Cardiac muscle cell (in vitro differentiated cells and primary cell): ENCODE results near the gene PGGHG. TPM values are rescaled to one million over a fixed set of nuclear protein-coding genes. Genes with fewer than 3 reads are reported as not detected.

Experiments used
- DNase-seq, 2 donors: peaks; one replicate each; pipeline versions ENCODE4 v3.0.0 to v3.0.0-alpha.2; 2010 to 2017; ENCODE audit warnings: low read depth in 1 of 2, low spot score in 1 of 2
- H3K27ac ChIP-seq: fragments of 200-600 bp; sonication (generic); 2 replicates; pipeline ENCODE4 v1.5.1; 2016
- H3K27me3 ChIP-seq: fragments of 200-600 bp; sonication (generic); 2 replicates; pipeline ENCODE4 v1.6.0; 2016; ENCODE audit warnings: control low read depth
- H3K36me3 ChIP-seq: fragments of 200-600 bp; sonication (generic); 2 replicates; pipeline ENCODE4 v1.5.1; 2016; ENCODE audit warnings: control low read depth
- H3K4me1 ChIP-seq: fragments of 200-600 bp; sonication (generic); 2 replicates; pipeline ENCODE4 v1.8.1; 2017; ENCODE audit warnings: low read depth, mild to moderate bottlenecking, mixed run types
- H3K4me3 ChIP-seq: fragments of 200-600 bp; sonication (generic); 2 replicates; pipeline ENCODE4 v1.5.1; 2016; ENCODE audit warnings: mild to moderate bottlenecking
- H3K9me3 ChIP-seq: fragments of 200-600 bp; sonication (generic); 2 replicates; pipeline ENCODE4 v1.5.1; 2017; ENCODE audit warnings: low read depth, mild to moderate bottlenecking, control low read depth
- polyA plus RNA-seq: library from polyadenylated mRNA; unstranded; fragments of >200 nt; fragmentation: Nextera tagmentation; extraction: Ambion mirVana; gene quantifications from 2 replicates; pipeline ENCODE4 v1.2.1, GENCODE V29; 2016
- total RNA-seq: library from RNA; depleted of rRNA; stranded (reverse); fragments of >200 nt; gene quantifications from 2 replicates; pipeline ENCODE4 v1.2.3, GENCODE V29; 2016
- TF ChIP-seq, protein P1 (sequence below): IDR thresholded peaks from 2 replicates; pipeline ENCODE4 v1.5.1; 2012; ENCODE audit warnings: low read depth, mild to moderate bottlenecking, low read length

Gene PGGHG
- total and polyA plus RNA-seq, 2 experiments from 2014 or later, result 33.1 to 88.7 TPM

DNA sequence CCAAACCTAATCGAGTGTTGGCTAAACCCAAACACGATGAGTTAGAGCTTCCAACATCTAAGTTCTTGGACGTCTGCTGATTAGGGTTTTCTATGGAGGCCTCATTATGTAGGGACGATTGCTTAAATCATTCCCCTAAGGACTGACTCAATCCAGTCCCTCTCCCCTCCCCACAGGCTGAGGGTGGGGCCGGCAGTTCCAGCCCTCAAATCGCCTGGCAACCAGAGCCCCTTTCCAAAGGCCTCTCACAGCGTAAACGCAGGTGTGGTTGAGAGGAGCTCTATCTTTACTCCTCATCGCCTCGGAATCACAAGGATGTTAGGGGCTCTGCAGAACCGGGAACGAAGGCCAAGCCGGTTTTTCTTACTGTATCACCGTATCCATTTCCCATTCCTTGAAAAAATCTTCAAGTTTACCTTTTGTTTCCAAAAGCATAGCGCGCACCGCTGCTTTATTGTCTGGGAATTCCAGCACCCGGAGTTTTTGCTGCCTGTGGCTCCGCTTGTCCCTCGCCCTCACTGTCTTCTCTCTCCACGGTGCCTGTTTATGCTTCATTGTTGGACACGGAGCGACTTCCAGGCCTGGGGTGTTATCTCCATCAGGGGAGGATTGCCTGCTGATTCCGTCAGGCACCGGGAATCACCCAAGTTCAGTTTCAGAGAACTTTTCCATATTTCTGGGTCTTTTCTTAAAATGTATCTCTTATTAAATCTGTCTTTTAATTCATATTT is 45.5 kb downstream of the PGGHG start:
- Histone ChIP-seq H3K27ac (peak overlapping the region; percentile 54), H3K9me3 (no peaks in the 10 kb centered on the region), H3K27me3 (no peaks in the 10 kb centered on the region), H3K36me3 (no peaks in the 10 kb centered on the region), H3K4me1 (peaks cover 21% of the 10 kb centered on the region), H3K4me3 (no peak overlapping the region)
- TF ChIP-seq, protein P1, sequence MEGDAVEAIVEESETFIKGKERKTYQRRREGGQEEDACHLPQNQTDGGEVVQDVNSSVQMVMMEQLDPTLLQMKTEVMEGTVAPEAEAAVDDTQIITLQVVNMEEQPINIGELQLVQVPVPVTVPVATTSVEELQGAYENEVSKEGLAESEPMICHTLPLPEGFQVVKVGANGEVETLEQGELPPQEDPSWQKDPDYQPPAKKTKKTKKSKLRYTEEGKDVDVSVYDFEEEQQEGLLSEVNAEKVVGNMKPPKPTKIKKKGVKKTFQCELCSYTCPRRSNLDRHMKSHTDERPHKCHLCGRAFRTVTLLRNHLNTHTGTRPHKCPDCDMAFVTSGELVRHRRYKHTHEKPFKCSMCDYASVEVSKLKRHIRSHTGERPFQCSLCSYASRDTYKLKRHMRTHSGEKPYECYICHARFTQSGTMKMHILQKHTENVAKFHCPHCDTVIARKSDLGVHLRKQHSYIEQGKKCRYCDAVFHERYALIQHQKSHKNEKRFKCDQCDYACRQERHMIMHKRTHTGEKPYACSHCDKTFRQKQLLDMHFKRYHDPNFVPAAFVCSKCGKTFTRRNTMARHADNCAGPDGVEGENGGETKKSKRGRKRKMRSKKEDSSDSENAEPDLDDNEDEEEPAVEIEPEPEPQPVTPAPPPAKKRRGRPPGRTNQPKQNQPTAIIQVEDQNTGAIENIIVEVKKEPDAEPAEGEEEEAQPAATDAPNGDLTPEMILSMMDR, result no peak
- DNase-seq, result peak; percentile 39 to 87

DNA sequence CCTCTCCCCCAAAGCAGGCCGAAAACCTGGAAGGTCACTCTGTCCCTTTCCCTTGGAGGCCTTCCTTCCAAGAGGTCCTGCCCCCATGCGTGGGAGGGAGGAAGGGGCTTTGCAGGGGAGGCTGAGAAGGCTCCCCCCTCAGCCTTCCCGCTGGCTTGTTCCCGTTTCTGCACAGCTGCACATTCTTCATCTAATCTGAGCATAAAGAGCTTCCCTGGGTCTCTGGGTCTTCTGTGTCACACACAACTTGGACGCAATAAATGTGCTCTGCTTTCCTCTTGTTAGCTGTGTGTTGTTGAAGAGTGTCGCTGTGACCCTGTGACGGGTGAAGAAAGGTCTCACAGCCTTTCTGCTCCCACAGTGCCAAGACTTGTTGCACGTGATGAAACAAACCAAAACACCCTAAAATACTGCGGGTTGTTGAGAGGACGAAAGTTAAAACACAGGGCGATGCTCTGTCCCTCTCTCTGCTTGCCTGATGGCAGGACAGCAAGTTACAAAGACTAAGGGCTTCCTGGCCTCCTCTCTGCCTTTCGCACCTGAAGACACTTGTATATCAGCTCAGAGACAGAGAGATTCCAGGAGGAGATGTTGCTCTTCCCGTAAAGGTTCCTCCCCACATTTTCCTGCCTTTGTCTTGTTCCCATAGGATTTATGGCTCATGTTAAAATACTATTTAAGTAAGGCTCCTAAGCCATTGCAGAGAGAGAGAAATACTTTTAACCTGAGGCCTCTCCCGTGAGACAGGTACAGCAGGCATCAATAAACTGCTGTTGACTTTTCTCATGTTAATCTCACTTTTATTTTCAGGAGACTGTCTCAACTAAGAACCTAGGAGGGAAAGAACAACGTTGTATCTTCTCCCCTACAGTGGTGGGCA is 47.1 kb downstream of the PGGHG start:
- no peaks in the 10 kb centered on the region for H3K9me3 ChIP-seq

DNA sequence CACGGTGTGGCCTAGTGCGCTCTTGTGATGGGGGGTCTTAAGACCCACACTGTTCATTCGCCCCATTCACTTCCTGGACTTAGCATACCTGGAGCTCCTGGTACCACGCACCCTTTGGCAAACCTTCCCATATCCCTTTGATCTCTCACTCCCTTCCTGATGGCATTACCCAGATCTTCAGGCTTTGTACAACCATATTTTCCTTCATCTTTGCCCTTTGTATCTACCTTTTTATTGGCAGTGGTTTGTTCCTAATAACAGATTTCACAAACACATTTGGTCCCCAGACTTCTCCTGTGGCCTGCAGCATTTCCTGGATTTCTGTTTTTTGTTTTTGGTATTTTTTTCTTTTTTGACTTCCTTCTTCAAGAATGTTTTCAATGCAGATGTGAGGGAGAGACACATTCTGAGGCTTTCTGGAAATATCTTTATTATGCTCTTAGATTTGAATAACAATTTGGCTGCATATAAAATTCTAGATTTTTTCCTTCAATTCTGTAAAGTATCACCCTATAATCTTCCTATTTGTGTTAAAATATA is 47.8 kb downstream of the PGGHG start:
- DNase-seq, result no peak
- H3K9me3 ChIP-seq, result no peaks in the 10 kb centered on the region
- H3K36me3 ChIP-seq, result no peaks in the 10 kb centered on the region
- no peak overlapping the region for H3K4me3 ChIP-seq
- H3K27ac ChIP-seq, result peak overlapping the region; percentile 77
- H3K4me1 ChIP-seq, result peaks cover 21% of the 10 kb centered on the region
- TF ChIP-seq, protein P1, result no peak
- no peaks in the 10 kb centered on the region for H3K27me3 ChIP-seq

More for the DNA sequence above, 47.1 kb downstream of the PGGHG start:
- no peaks in the 10 kb centered on the region for H3K27me3 ChIP-seq
- no peak overlapping the region for H3K4me3 ChIP-seq
- peaks cover 21% of the 10 kb centered on the region for H3K4me1 ChIP-seq
- H3K36me3 ChIP-seq, result no peaks in the 10 kb centered on the region
- DNase-seq, result peak in 1 of 2 donors; percentile 76
- peak overlapping the region; percentile 77 for H3K27ac ChIP-seq
- TF ChIP-seq, protein P1, result no peak

DNA sequence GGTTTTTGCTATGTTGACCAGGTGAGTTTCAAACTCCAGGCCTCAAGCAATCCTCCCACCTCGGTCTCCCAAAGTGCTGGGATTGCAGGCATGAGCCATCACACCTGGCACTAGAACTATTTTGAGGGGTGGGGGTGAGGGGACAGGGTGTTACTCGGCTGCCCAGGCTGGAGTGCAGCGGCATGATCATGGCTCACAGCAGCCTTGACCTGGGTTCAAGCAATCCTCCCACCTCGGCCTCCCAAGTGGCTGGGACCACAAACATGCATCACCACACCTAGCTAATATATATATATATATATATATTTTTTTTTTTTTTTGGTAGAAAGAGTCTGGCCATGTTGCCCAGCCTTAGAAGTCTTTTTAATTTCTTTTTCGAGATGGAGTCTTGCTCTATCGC is 48.8 kb downstream of the PGGHG start:
- H3K4me1 ChIP-seq, result peaks cover 21% of the 10 kb centered on the region
- no peak overlapping the region for H3K4me3 ChIP-seq
- TF ChIP-seq, protein P1, result no peak

DNA sequence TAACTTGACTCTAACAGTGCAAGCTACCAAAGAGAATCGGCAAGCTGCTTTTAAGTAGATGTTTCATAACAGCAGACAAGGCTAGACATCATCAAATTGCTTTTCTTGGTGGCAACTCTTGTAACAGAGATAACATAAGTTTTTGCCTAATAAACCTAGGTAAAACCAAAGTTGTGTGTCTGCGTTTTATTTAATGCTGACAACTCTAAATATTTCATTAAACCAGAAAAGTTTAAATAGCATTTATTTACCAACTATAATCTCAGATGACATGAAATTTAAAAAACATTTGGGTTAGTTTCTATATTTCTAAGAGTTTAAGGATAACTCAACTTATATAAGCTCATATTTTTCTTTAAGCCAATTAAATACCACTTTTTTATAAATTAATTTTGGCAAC is 51.0 kb downstream of the PGGHG start:
- H3K4me1 ChIP-seq, result peaks cover 9% of the 10 kb centered on the region

More for the DNA sequence above, 48.8 kb downstream of the PGGHG start:
- H3K36me3 ChIP-seq, result no peaks in the 10 kb centered on the region
- H3K27ac ChIP-seq, result no peak overlapping the region
- no peaks in the 10 kb centered on the region for H3K9me3 ChIP-seq
- no peaks in the 10 kb centered on the region for H3K27me3 ChIP-seq
- DNase-seq, result no peak

More for the DNA sequence above, 51.0 kb downstream of the PGGHG start:
- no peak for DNase-seq
- Histone ChIP-seq H3K27ac (no peak overlapping the region), H3K9me3 (no peaks in the 10 kb centered on the region), H3K4me3 (no peak overlapping the region), H3K27me3 (no peaks in the 10 kb centered on the region), H3K36me3 (no peaks in the 10 kb centered on the region)
- TF ChIP-seq, protein P1, result no peak
